SK-N-SH treated with all-trans-retinoic acid at 6 μM for 48 hours (cell line): Measurements from ENCODE around the gene CFD.

Experiments
- ATAC-seq: fragments of 200-7000 bp; cut with Tn5 transposase; 3 replicates; pipeline ENCODE4 v1.9.1; 2020; ENCODE audit warnings: mild to moderate bottlenecking, moderate library complexity
- ARNTL ChIP-seq: fragments of 450-650 bp; formaldehyde crosslinking; IDR thresholded peaks from 2 replicates; pipeline ENCODE4 v1.5.0; 2020; ENCODE audit warnings: low read depth, mild to moderate bottlenecking, moderate library complexity, borderline replicate concordance
- BACH2 ChIP-seq: fragments of 250-450 bp; sonication (Bioruptor Pico); IDR thresholded peaks from 2 replicates; pipeline ENCODE4 v1.9.0; 2021; ENCODE audit warnings: mild to moderate bottlenecking, borderline replicate concordance
- CSDC2 ChIP-seq: fragments of 250-450 bp; sonication (Bioruptor Pico); IDR thresholded peaks from 2 replicates; pipeline ENCODE4 v1.5.0; 2020; ENCODE audit warnings: mild to moderate bottlenecking, moderate library complexity
- ESRRG ChIP-seq: fragments of 250-450 bp; sonication (Bioruptor Pico); IDR thresholded peaks from 2 replicates; pipeline ENCODE4 v1.6.1; 2021; ENCODE audit warnings: mild to moderate bottlenecking
- GLIS3 ChIP-seq: fragments of 250-450 bp; sonication (Bioruptor Pico); IDR thresholded peaks from 2 replicates; pipeline ENCODE4 v1.5.0; 2020; ENCODE audit warnings: mild to moderate bottlenecking, moderate library complexity
- ISL1 ChIP-seq: fragments of 250-450 bp; sonication (Bioruptor Pico); IDR thresholded peaks from 2 replicates; pipeline ENCODE4 v2.1.2; 2022; ENCODE audit warnings: mild to moderate bottlenecking, moderate library complexity
- OSR1 ChIP-seq: fragments of 250-450 bp; sonication (Bioruptor Pico); IDR thresholded peaks from 2 replicates; pipeline ENCODE4 v1.8.0; 2022; ENCODE audit warnings: moderate library complexity, mild to moderate bottlenecking, inconsistent platforms
- PPARA ChIP-seq: fragments of 250-450 bp; sonication (Bioruptor Pico); IDR thresholded peaks from 2 replicates; pipeline ENCODE4 v1.5.0; 2020; ENCODE audit warnings: mild to moderate bottlenecking, borderline replicate concordance
- RARB ChIP-seq: fragments of 250-450 bp; sonication (Bioruptor Pico); IDR thresholded peaks from 2 replicates; pipeline ENCODE4 v1.8.0; 2021; ENCODE audit warnings: mild to moderate bottlenecking, moderate library complexity
- SNAI2 ChIP-seq: fragments of 250-450 bp; sonication (Bioruptor Pico); IDR thresholded peaks from 2 replicates; pipeline ENCODE4 v1.5.0; 2020; ENCODE audit warnings: mild to moderate bottlenecking, moderate library complexity
- TCF4 ChIP-seq: fragments of 250-450 bp; sonication (Bioruptor Pico); IDR thresholded peaks from 2 replicates; pipeline ENCODE4 v1.8.0; 2021; ENCODE audit warnings: mild to moderate bottlenecking, moderate library complexity, borderline replicate concordance
- TOX ChIP-seq: fragments of 250-450 bp; sonication (Bioruptor Pico); IDR thresholded peaks from 2 replicates; pipeline ENCODE4 v1.8.0; 2021; ENCODE audit warnings: mild to moderate bottlenecking, moderate library complexity, borderline replicate concordance
- ZC3H10 ChIP-seq: fragments of 250-450 bp; sonication (Bioruptor Pico); IDR thresholded peaks from 2 replicates; pipeline ENCODE4 v1.5.1; 2021; ENCODE audit warnings: mild to moderate bottlenecking, moderate library complexity
- ZFP3 ChIP-seq: fragments of 250-450 bp; sonication (Bioruptor Pico); IDR thresholded peaks from 2 replicates; pipeline ENCODE4 v1.5.0; 2020; ENCODE audit warnings: mild to moderate bottlenecking, moderate library complexity
- ZFP30 ChIP-seq: fragments of 450-650 bp; formaldehyde crosslinking; IDR thresholded peaks from 2 replicates; pipeline ENCODE4 v1.5.0; 2022; ENCODE audit warnings: mild to moderate bottlenecking, moderate library complexity
- ZNF565 ChIP-seq: fragments of 450-650 bp; formaldehyde crosslinking; conservative IDR thresholded peaks from 2 replicates; pipeline ENCODE4 v1.5.0; 2020; ENCODE audit warnings: low read depth, mild to moderate bottlenecking, moderate library complexity
- ZNF70 ChIP-seq: fragments of 450-650 bp; formaldehyde crosslinking; IDR thresholded peaks from 2 replicates; pipeline ENCODE4 v1.5.0; 2020; ENCODE audit warnings: mild to moderate bottlenecking, moderate library complexity
- ZNF8 ChIP-seq: fragments of 450-650 bp; formaldehyde crosslinking; IDR thresholded peaks from 2 replicates; pipeline ENCODE4 v1.5.0; 2020; ENCODE audit warnings: mild to moderate bottlenecking, moderate library complexity
- TF ChIP-seq, protein P1 (sequence below): fragments of 250-450 bp; sonication (Bioruptor Pico); IDR thresholded peaks from 2 replicates; pipeline ENCODE4 v1.8.0; 2021; ENCODE audit warnings: low read depth, mild to moderate bottlenecking, moderate library complexity, borderline replicate concordance
- TF ChIP-seq, protein P2 (sequence below): fragments of 250-450 bp; sonication (Bioruptor Pico); IDR thresholded peaks from 2 replicates; pipeline ENCODE4 v1.5.1; 2021; ENCODE audit warnings: mild to moderate bottlenecking, moderate library complexity
- TF ChIP-seq, protein P3 (sequence below): fragments of 250-450 bp; sonication (Bioruptor Pico); IDR thresholded peaks from 2 replicates; pipeline ENCODE4 v1.8.0; 2020; ENCODE audit warnings: mild to moderate bottlenecking, moderate library complexity, borderline replicate concordance
- TF ChIP-seq, protein P4 (sequence below): fragments of 250-450 bp; sonication (Bioruptor Pico); IDR thresholded peaks from 2 replicates; pipeline ENCODE4 v1.5.1; 2020; ENCODE audit warnings: low read depth, mild to moderate bottlenecking, moderate library complexity

CFD gene

DNA sequence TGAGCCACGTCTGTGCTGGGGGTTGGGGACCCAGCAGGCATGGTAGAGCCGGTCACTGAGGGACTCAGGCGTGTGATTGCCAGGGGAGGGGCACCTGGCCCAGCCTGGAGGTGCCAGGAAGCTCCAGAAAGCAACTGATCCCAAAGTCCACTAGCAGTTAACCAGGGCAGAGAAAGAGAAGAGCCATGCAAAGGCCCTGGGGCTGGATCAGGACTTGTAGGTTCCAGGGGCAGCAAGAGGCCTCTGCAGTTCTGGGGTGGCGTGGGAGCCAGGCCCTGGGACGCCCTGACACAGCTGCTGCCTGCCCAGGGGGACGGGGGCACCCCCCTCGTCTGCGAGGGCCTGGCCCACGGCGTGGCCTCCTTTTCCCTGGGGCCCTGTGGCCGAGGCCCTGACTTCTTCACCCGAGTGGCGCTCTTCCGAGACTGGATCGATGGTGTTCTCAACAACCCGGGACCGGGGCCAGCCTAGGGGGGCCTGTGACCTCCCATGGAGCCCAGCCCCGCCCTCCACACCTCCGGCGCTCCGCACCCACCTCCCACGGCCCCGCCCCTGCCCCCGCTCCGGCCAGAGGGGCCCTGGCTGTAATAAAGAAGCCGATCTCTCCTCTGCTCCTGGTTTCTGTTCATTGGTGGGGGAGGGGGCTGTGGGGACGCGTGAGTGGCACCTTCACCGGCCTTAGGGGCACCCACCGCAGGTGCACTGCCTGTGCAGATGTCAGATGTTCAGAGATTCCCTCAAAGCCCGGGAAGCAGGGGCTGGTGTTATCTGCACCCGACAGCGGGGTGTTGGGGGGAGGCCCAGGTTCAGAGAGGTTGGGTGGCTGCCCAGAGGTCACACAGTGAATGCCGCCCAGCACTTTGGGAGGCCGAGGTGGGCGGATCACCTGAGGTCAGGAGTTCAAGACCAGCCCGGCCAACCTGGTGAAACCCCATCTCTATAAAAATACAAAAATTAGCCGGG lies 27.8 kb upstream of the CFD start:
- no peak; the same call in 2 of the 3 replicates for ATAC-seq
- TF ChIP-seq ZNF565 (CRISPR knock-in tag), result no peak
- TF ChIP-seq PPARA (CRISPR knock-in tag), result no peak
- TF ChIP-seq BACH2, result no peak
- TF ChIP-seq ZFP3, result no peak
- TF ChIP-seq, protein P1, sequence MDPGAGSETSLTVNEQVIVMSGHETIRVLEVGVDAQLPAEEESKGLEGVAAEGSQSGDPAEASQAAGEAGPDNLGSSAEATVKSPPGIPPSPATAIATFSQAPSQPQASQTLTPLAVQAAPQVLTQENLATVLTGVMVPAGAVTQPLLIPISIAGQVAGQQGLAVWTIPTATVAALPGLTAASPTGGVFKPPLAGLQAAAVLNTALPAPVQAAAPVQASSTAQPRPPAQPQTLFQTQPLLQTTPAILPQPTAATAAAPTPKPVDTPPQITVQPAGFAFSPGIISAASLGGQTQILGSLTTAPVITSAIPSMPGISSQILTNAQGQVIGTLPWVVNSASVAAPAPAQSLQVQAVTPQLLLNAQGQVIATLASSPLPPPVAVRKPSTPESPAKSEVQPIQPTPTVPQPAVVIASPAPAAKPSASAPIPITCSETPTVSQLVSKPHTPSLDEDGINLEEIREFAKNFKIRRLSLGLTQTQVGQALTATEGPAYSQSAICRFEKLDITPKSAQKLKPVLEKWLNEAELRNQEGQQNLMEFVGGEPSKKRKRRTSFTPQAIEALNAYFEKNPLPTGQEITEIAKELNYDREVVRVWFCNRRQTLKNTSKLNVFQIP, result no peak
- TF ChIP-seq ZNF70 (CRISPR knock-in tag), result no peak
- no peak for TF ChIP-seq RARB
- TF ChIP-seq OSR1 (CRISPR knock-in tag), result no peak
- TF ChIP-seq, protein P2, sequence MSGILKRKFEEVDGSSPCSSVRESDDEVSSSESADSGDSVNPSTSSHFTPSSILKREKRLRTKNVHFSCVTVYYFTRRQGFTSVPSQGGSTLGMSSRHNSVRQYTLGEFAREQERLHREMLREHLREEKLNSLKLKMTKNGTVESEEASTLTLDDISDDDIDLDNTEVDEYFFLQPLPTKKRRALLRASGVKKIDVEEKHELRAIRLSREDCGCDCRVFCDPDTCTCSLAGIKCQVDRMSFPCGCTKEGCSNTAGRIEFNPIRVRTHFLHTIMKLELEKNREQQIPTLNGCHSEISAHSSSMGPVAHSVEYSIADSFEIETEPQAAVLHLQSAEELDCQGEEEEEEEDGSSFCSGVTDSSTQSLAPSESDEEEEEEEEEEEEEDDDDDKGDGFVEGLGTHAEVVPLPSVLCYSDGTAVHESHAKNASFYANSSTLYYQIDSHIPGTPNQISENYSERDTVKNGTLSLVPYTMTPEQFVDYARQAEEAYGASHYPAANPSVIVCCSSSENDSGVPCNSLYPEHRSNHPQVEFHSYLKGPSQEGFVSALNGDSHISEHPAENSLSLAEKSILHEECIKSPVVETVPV (CRISPR knock-in tag), result no peak
- TF ChIP-seq GLIS3 (CRISPR knock-in tag), result no peak
- TF ChIP-seq ZC3H10 (CRISPR knock-in tag), result no peak
- TF ChIP-seq TCF4, result no peak
- no peak for TF ChIP-seq TOX (CRISPR knock-in tag)
- no peak for TF ChIP-seq ISL1
- TF ChIP-seq SNAI2 (CRISPR knock-in tag), result no peak
- no peak for TF ChIP-seq ARNTL (CRISPR knock-in tag)
- TF ChIP-seq, protein P3, sequence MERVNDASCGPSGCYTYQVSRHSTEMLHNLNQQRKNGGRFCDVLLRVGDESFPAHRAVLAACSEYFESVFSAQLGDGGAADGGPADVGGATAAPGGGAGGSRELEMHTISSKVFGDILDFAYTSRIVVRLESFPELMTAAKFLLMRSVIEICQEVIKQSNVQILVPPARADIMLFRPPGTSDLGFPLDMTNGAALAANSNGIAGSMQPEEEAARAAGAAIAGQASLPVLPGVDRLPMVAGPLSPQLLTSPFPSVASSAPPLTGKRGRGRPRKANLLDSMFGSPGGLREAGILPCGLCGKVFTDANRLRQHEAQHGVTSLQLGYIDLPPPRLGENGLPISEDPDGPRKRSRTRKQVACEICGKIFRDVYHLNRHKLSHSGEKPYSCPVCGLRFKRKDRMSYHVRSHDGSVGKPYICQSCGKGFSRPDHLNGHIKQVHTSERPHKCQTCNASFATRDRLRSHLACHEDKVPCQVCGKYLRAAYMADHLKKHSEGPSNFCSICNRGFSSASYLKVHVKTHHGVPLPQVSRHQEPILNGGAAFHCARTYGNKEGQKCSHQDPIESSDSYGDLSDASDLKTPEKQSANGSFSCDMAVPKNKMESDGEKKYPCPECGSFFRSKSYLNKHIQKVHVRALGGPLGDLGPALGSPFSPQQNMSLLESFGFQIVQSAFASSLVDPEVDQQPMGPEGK, result no peak
- TF ChIP-seq ZNF8, result no peak
- TF ChIP-seq CSDC2 (CRISPR knock-in tag), result no peak

DNA sequence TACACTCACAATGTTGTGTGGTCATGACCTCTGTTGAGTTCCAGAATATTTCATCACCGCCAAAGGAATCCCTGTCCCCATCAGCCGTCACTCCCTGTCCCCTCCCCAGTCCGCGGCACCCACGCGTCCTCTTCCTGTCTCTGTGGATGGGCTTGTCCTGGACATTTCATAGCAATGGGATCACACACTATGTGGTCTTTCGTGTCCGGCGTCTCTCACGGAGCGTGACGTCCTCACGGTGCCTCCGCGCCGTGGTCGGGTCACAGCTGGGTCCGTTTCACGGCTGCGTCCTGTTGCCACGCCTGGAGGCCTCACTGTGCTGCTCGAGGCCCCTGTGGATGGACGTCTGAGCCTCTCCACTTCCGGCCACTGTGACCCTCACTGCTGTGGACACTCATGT lies 25.2 kb upstream of the CFD start:
- TF ChIP-seq, protein P2 (CRISPR knock-in tag), result no peak
- TF ChIP-seq ESRRG (CRISPR knock-in tag), result no peak
- TF ChIP-seq BACH2, result no peak
- no peak for TF ChIP-seq PPARA (CRISPR knock-in tag)
- TF ChIP-seq ARNTL (CRISPR knock-in tag), result no peak
- no peak for TF ChIP-seq ISL1
- TF ChIP-seq, protein P4, sequence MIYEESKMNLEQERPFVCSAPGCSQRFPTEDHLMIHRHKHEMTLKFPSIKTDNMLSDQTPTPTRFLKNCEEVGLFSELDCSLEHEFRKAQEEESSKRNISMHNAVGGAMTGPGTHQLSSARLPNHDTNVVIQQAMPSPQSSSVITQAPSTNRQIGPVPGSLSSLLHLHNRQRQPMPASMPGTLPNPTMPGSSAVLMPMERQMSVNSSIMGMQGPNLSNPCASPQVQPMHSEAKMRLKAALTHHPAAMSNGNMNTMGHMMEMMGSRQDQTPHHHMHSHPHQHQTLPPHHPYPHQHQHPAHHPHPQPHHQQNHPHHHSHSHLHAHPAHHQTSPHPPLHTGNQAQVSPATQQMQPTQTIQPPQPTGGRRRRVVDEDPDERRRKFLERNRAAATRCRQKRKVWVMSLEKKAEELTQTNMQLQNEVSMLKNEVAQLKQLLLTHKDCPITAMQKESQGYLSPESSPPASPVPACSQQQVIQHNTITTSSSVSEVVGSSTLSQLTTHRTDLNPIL (CRISPR knock-in tag), result no peak
- no peak for TF ChIP-seq TCF4
- TF ChIP-seq ZNF8, result no peak
- TF ChIP-seq ZNF565 (CRISPR knock-in tag), result no peak
- no peak for TF ChIP-seq RARB
- TF ChIP-seq TOX (CRISPR knock-in tag), result no peak
- TF ChIP-seq ZFP30 (CRISPR knock-in tag), result no peak
- TF ChIP-seq SNAI2 (CRISPR knock-in tag), result no peak
- TF ChIP-seq, protein P3, result no peak
- TF ChIP-seq ZC3H10 (CRISPR knock-in tag), result no peak
- ATAC-seq, result no peak
